Ovary (tissue), 3 donors: ENCODE data around the gene MC1R.
"Not testable (repeated sequence)": the region's sequence is repeated elsewhere in the genome, so short reads cannot be mapped to it uniquely, and the experiment has no call there.

Source experiments
- CTCF ChIP-seq, 3 donors: fragments of 450-650 bp in 2 of 3; fragments of 200-600 bp in 1 of 3; IDR thresholded peaks; one replicate each; pipeline versions ENCODE4 v1.5.1 to v1.8.0; 2016 to 2022; ENCODE audit warnings: antibody characterized with exemption in 3 of 3, mild to moderate bottlenecking in 1 of 3
- EP300 ChIP-seq: sonication (generic); formaldehyde crosslinking; IDR thresholded peaks from one replicate; pipeline ENCODE4 v1.6.1; 2017; ENCODE audit warnings: antibody characterized with exemption
- donor health status: DM: no; HTN: no; CAD: no.

DNA sequence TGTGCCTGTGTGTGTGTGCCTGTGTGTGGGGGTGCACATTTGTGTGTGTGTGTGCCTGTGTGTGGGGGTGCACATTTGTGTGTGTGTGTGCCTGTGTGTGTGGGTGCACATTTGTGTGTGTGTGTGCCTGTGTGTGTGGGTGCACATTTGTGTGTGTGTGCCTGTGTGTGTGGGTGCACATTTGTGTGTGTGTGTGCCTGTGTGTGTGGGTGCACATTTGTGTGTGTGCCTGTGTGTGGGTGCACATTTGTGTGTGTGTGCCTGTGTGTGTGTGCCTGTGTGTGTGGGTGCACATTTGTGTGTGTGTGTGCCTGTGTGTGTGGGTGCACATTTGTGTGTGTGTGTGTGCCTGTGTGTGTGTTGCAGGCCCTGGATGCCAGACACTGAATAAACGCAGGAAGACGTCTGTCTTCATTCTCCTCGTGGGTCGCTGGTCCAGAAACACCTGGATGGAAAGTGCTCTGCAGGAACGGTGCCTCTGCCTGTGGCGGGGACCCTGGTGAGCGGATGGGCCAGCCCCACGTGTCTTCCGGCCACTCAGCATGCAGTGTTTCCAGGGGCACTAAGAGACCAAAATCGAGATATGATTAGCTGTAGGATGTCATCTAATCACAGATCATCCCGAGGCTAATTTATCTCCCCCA lies 3.9 kb upstream of the MC1R start:
- TF ChIP-seq CTCF (IDR thresholded peaks at IDR 0.05); EP300: not testable (repeated sequence)
